HG03025 (cell line): ENCODE measurements around the gene PSENEN.

Experiments used
- ATAC-seq: cut with Tn5 transposase; IDR thresholded peaks from one replicate; pipeline ENCODE4 v1.9.1; 2021; ENCODE audit warnings: mild to moderate bottlenecking, moderate library complexity; ENCODE audit not compliant: unreplicated experiment, low FRiP score

Gene PSENEN

GRCh38 chr19:35733180-35734125, 12.0 kb upstream of the PSENEN start:
- ATAC-seq: no peak

GRCh38 chr19:35734273-35734672, 11.2 kb upstream of the PSENEN start:
- ATAC-seq: no peak

DNA sequence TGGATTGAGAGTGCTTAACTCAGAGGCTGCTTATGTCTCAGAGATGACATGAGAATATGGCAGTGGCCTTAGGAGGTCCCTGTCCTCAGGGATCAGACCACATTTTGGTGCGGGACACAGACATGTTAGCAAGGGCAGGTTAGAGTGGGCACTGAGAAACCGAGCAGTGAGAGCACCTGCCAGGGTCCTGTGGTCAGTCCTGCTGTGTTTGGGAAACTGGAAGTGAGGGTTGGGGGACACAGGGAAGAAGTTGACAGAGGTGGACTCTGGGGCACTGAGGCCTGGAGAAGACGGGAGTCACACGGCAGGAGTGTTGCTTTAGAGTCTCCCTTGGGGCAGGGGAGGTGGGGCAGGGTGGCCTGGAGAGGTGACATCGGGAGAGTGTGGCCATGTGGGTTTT, 10.6 kb upstream of the PSENEN start:
- no peak for ATAC-seq

DNA sequence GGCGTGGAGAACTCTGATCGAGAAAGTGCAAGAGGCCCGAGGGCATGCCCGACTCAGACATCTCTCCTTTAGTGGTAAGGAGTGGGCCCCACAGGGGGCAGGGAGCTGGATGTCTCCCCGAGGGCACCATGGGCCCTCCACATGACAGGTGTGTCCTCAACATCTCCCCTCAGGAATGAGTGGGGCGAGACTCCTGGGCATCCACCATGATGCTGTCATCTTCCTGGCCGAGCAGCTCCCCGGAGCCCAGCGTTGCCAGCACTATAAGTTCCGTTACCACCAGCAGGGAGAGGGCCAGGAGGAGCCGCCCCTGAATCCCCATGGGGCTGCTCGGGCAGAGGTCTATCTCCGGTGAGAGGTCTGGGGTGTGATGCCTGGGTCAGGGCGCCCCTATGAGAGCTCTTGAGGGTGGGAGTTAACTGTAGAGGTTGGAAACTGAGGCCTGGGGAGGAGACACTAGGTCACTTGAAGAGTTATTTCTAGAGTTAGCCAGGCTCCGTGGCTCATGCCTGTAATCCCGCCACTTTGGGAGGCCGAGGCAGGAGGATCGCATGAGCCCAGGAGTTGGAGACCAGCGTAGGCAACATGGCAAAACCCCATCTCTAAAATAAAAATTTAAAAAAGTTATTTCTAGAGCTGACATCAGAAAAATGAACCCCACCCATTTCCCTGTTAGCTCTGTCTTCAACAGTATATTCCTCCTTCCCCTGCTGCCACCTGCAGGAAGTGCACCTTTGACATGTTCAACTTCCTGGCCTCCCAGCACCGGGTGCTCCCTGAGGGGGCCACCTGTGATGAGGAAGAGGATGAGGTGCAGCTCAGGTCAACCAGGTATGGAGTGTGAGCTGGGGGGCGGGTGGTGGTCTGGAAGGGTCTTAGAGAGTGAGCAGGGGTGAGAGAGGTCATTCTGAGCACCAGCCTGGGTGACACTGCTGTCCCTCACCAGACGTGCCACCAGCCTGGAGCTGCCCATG, 8.3 kb upstream of the PSENEN start:
- no peak for ATAC-seq

- no peak for ATAC-seq
These were observed 7.2 kb upstream of the PSENEN start for GRCh38 chr19:35738021-35738886.

- no peak for ATAC-seq
These were observed 6.6 kb upstream of the PSENEN start for GRCh38 chr19:35738887-35739229.

DNA sequence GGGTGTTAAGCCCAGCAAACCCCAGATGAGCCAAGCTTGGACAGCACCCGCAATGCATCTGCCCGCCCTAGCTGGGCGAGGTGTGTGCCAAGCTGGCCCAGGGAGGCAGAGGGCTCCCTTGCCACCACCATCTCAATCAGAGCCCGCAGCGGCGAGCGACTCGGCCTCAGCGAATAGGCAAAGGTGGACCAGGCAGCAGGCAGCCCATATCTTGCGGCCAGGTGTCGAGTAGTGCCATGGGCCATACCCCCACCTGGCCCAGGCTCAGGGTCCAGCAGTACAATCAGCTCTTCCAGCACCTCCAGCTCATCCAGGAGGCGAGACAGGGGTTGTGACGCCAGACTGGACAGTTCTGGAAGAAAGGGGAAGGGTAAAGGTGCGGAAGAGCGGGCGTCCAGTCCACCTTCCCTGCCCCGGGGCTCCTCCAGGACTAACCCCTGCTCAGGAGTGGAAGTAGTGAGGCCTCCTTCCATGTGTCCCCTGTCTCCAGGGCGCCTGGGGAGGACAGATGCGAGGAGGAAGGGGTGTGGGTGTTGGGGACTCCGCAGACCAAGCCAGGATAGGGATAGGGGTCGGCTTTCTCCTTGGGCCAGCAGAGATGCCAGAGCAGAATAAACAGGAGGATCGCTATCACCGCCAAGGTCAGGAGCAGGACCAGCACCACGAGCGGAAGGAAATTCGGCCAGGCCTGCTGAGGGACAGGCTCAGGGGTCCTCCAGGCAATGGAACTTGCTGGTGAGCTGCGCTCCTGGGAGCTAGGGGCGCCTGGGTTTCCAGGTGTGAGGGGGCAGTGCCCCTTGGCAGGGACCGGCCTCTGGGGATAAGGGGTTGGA, 6.0 kb upstream of the PSENEN start:
- ATAC-seq: no peak

DNA sequence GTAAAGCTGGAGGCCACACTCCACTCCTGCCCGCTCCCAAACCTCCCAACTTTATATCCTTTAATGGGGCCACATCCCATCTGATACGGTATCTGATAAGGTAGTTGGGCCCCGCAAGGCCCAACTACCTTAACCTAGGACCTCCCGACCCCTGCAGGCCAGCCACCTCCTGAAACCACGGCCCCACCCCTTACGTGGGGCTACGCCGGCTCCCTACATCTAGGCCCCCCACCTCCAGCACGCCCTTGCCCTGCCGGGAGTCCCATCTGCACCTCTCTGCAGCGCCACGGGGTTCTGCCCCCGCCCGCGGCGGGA, 5.4 kb upstream of the PSENEN start:
- no peak for ATAC-seq

GRCh38 chr19:35740423-35741202, 4.8 kb upstream of the PSENEN start:
- peak; percentile 42 for ATAC-seq

- ATAC-seq: no peak
These were observed 4.3 kb upstream of the PSENEN start for GRCh38 chr19:35741203-35741515.

- ATAC-seq: no peak
These were observed 3.2 kb upstream of the PSENEN start, which contains the start of gene IGFLR1 for GRCh38 chr19:35742121-35742724. Gene IGFLR1 (minus strand): TSS chr19:35742452. CDS start chr19:35741180, 1,272 bp downstream.

- no peak for ATAC-seq
These were observed 1.6 kb upstream of the PSENEN start for GRCh38 chr19:35743640-35744429.

DNA sequence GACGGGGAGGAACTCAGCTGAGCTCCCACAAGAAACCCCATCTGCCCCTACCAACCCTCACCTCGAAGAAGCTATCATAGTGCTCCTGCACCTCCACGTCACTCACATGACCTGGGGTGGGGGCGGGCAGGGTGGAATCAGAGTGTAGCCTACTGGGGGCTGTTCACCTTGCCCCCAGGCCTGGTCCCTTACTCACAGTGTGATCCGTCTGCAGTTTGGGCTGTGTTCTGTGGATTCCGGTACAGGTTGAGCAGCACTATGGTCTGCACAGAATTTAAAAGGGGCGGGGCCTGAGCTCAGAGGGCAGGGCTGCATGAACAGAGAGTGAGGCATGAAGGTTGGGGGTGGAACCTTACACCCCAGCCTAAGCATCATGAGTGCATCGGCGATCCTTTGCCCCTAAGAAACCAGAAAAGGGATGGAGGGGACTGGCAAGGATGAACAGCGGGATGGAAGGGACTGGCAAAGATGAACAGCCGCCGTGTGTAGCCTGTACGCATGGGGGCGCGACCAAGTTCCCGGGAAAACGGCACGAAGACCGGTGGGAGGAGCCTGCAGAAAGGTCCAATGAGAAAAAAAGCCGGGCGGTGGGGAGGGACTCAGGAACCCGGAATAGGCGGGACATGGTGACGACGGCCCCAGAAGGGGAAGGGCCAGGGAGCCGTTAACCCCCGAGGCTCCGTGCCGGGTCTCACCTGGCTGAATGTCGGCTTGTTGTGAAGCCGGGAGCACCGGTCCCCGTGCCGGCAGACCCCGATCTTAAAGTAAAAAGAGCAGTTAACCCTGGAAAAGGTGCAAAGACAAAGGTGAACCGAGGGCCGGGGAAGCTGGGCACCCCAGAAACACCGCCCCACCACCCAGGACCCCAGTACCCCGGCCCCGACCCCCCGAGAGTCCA, 772 bp upstream of the PSENEN start:
- ATAC-seq: peak; percentile 46

DNA sequence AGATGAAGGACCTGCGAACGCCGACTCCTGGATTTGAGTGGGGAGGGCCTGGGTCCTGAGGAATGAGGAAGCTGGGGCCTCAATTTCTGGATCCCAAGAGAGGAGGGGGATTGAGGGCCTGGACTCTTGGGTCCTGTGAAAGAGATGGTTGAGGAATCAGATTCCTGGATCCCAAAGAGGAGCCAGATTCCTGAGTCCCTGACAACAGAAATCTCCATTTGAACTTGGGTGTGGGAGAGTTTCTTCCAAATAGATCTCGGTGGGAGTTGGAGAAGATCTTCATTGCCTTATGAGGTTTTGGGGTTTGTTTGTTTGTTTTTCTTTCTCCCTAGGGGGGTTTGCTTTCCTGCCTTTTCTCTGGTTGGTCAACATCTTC, 624 bp downstream of the PSENEN start:
- no peak for ATAC-seq

DNA sequence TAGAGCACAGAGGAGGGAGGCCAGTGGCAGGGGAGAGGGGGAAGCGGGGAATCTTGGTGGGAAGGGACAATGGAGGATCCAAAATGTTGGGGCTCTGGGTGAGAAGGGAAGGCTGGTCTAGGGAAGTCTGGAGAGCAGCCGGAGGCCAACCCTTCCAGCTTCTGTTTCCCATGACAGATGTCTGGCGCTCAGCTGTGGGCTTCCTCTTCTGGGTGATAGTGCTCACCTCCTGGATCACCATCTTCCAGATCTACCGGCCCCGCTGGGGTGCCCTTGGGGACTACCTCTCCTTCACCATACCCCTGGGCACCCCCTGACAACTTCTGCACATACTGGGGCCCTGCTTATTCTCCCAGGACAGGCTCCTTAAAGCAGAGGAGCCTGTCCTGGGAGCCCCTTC, 1.1 kb downstream of the PSENEN start:
- ATAC-seq: no peak

DNA sequence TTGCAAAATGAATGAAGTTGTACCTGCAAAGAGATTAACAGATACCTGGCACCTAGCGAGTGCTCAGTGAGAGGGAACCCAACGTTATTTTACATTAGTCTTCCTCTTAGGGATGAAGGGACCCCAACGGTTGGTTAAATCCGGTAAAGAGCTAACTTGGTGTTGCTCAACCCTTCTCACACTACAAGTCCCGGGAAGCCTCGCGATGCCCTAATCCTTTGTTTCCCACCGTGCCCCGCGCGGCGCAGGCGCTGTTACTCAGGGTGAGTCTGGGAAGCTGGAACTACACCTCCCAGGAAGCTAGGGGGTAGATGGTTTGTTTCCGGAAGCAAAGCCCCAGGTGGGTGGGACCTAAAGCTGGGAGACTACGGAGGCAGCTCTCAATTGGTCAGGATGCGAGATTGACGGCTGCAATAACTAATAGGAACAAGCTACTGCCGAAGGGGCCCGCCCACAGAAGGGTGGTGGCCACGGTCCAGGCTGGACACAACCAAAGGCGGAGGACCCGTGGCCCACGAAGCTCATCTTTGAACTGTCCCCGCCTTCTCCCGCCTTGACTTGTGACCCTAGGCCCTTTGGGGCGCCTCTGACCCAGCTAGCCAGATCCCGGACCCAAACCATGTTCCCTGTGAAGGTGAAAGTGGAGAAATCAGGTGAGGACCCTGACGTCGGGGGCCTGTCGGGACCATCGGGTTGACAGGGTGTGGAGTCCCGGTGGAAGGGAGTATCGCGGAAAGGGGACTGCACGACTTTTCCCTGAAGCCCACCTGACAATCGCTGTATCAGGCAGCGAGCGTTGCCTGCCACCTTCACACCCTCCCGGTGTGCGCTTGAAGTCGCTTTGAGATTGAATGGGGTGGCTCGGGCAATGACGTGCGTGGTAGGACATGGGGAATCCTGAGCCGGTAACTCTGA, 2.9 kb downstream of the PSENEN start, which contains the start of gene LIN37:
TSS of gene LIN37 (plus strand) at position 471 of the 915 bp plus-strand sequence. CDS start at position 620, 149 bp downstream.
- peak; percentile 46 for ATAC-seq
